ENCODE measurements around the gene CHD2. TPM values are rescaled to one million over a fixed set of nuclear protein-coding genes. Genes with fewer than 3 reads are reported as not detected.

CHD2 gene
- total RNA-seq, 1 experiment from 2014 or later: 120 TPM

DNA sequence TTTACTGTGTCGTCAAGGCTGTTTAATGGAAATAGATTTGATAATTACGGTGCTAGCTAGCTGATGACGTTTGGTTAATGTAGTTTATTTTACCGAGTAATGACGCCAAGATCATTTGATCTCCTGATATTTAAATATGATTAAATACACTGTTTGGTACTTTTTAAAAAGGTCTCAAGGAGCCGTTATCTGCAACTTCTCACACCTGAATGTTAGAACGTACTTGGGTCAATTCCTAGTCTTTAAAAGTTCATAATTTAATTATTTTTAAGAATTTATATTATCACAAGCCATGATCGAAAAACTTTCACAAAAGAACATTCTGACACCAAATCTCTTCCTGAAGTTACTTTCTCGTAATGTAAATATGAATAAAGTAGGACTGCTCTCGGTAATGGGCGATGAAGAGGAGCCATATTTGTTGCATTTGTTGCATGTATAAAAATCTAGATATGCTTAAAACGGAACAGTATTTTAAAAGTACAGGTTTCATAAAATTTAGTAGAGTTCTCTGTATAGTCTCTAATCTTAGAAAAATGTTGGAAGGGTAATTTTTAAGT is 16.2 kb upstream of the CHD2 start:
- no peak overlapping the region for H2AFZ ChIP-seq
- H3K4me3 ChIP-seq: peak overlapping the region; percentile 86
- DNase-seq: no peak
- no peaks in the 10 kb centered on the region for H3K9me3 ChIP-seq (ENCODE audit: insufficient read depth, low read depth)
- intact Hi-C loops (cut with micrococcal nuclease; ENCODE audit: unreplicated experiment): no loop called here
- BruUV-seq (replicated peaks): TSS peak; percentile 47
- H3K79me2 ChIP-seq (ENCODE audit: low read depth): peaks cover 61% of the 10 kb centered on the region
- H3K9me2 ChIP-seq (ENCODE audit: insufficient read depth): no peaks in the 10 kb centered on the region
- ChIA-PET CTCF (no interaction called here), POLR2A (ENCODE audit: unreplicated experiment) (interaction anchor here (0.6 kb wide), 1 partner anchor 16 kb away, joined by 3 read pairs; the partner anchor contains the start of gene CHD2)
- peak overlapping the region; percentile 97 for H3K4me2 ChIP-seq
- H3F3A ChIP-seq (ENCODE audit: insufficient read depth, low read depth): peaks cover 42% of the 10 kb centered on the region
- no peak for TF ChIP-seq EZH2 (IDR thresholded peaks at IDR 0.05; ENCODE audit: low read depth)
- no peak for TF ChIP-seq CTCF (conservative IDR thresholded peaks at IDR 0.05)
- peaks cover 19% of the 10 kb centered on the region; the same call in 1 of the 2 replicates for H4K20me1 ChIP-seq (ENCODE audit: insufficient read depth)
- H3K27me3 ChIP-seq (ENCODE audit: insufficient read depth, low read depth): no peaks in the 10 kb centered on the region
- peaks cover 45% of the 10 kb centered on the region for H3K36me3 ChIP-seq (ENCODE audit: low read depth)
- H3K4me1 ChIP-seq (replicated peaks; ENCODE audit: insufficient read depth): peaks cover 41% of the 10 kb centered on the region
- peak overlapping the region; percentile 82 for H3K27ac ChIP-seq

- intact Hi-C loops (cut with micrococcal nuclease; ENCODE audit: unreplicated experiment): no loop called here
- Histone ChIP-seq H3K4me2 (peak overlapping the region; percentile 97), H3F3A (ENCODE audit: insufficient read depth, low read depth) (peaks cover 45% of the 10 kb centered on the region), H4K20me1 (ENCODE audit: insufficient read depth) (peaks cover 19% of the 10 kb centered on the region; the same call in 1 of the 2 replicates), H3K36me3 (ENCODE audit: low read depth) (peaks cover 48% of the 10 kb centered on the region), H3K27ac (peak overlapping the region; percentile 82), H3K4me1 (replicated peaks; ENCODE audit: insufficient read depth) (peaks cover 41% of the 10 kb centered on the region), H3K4me3 (peak overlapping the region; percentile 86), H2AFZ (no peak overlapping the region), H3K9me2 (ENCODE audit: insufficient read depth) (no peaks in the 10 kb centered on the region), H3K9me3 (ENCODE audit: insufficient read depth, low read depth) (no peaks in the 10 kb centered on the region), H3K27me3 (ENCODE audit: insufficient read depth, low read depth) (no peaks in the 10 kb centered on the region), H3K79me2 (ENCODE audit: low read depth) (peaks cover 68% of the 10 kb centered on the region)
- POLR2A ChIA-PET (ENCODE audit: unreplicated experiment): interaction anchor here (1.3 kb wide), 1 partner anchor 15 kb away, joined by 6 read pairs; the partner anchor contains the start of gene CHD2
- TF ChIP-seq EZH2 (IDR thresholded peaks at IDR 0.05; ENCODE audit: low read depth) (no peak), CTCF (conservative IDR thresholded peaks at IDR 0.05) (no peak)
- DNase-seq: no peak
- CTCF ChIA-PET: interaction anchor here (0.7 kb wide), 1 partner anchor 59 kb away, joined by 3 read pairs; no protein-coding TSS in a partner anchor
- no TSS peak for BruUV-seq (replicated peaks)
Measured at GRCh38 chr15:92884436-92885223, 15.5 kb upstream of the CHD2 start.

DNA sequence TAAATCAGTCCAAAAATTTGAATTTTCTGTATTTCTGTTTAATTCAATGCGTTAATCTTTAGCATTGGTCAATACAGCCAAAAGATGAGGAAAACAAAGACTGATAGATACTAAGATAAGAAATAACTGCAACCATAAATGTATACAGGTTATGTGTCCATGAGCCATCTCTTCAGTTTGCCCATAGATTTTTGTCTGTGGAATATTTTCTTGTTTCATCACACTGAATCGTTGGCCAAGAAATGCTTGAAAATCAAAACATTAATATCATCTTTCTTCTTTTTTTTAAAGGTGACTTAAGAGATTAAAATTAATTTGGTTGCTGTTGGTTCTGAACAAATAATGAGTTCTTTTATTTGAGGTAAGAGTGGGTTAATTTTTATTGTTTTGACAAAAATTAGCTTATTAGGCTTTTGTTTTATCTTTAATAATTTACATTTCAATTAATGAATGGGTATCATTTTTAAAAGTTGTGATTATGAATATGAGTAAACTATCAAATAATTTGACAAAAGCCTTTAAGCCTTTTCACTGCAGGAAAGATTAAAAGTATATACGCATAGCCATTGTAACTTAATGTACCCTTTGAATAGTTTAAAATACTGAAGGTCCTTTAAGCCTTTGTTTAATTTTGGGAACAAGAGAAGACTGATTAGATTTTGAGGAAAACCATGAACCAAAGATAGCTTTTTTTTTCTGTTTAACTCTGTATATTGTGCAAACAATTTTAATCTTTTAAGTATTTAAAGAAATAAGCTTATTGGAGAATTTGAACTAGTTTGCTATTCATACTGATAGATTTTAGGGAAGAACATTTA is 14.7 kb upstream of the CHD2 start:
- Histone ChIP-seq H3K27ac (peak overlapping the region; percentile 82), H3K79me2 (ENCODE audit: low read depth) (peaks cover 76% of the 10 kb centered on the region), H3K4me3 (peak overlapping the region; percentile 86), H3K9me2 (ENCODE audit: insufficient read depth) (no peaks in the 10 kb centered on the region), H3K4me2 (peak overlapping the region; percentile 97), H3K4me1 (replicated peaks; ENCODE audit: insufficient read depth) (peaks cover 41% of the 10 kb centered on the region), H4K20me1 (ENCODE audit: insufficient read depth) (peaks cover 19% of the 10 kb centered on the region; the same call in 1 of the 2 replicates), H3K36me3 (ENCODE audit: low read depth) (peaks cover 53% of the 10 kb centered on the region), H3K27me3 (ENCODE audit: insufficient read depth, low read depth) (no peaks in the 10 kb centered on the region), H3K9me3 (ENCODE audit: insufficient read depth, low read depth) (no peaks in the 10 kb centered on the region), H3F3A (ENCODE audit: insufficient read depth, low read depth) (peaks cover 53% of the 10 kb centered on the region), H2AFZ (no peak overlapping the region)
- no peak for TF ChIP-seq CTCF (conservative IDR thresholded peaks at IDR 0.05)
- TF ChIP-seq EZH2 (IDR thresholded peaks at IDR 0.05; ENCODE audit: low read depth): no peak
- no TSS peak for BruUV-seq (replicated peaks)
- DNase-seq: no peak
- ChIA-PET CTCF (interaction anchor here (0.7 kb wide), 1 partner anchor 60 kb away, joined by 3 read pairs; no protein-coding TSS in a partner anchor), POLR2A (ENCODE audit: unreplicated experiment) (interaction anchor here (1.2 to 1.3 kb wide), 2 partner anchors 14 to 76 kb away, joined by 3 to 6 read pairs; partner anchors contain the start of gene CHD2)
- intact Hi-C loops (cut with micrococcal nuclease; ENCODE audit: unreplicated experiment): no loop called here
